SU-DHL-6 (cell line): ENCODE data around the gene ITSN1.

ENCODE experiments used
- H2AFZ ChIP-seq: fragments of 200-600 bp; sonication (generic); 2 replicates; pipeline ENCODE4 v1.6.1; 2014; ENCODE audit warnings: low read depth, mild to moderate bottlenecking, moderate library complexity, mixed read lengths, antibody characterized with exemption, low read length; ENCODE audit not compliant: severe bottlenecking
- H3F3A ChIP-seq: fragments of 200-600 bp; shearing (Covaris generic); 2 replicates; pipeline ENCODE4 v1.6.0; 2016; ENCODE audit warnings: antibody characterized with exemption, mild to moderate bottlenecking; ENCODE audit not compliant: insufficient read depth
- H3K27ac ChIP-seq: fragments of 200-600 bp; sonication (generic); 2 replicates; pipeline ENCODE4 v1.5.1; 2016; ENCODE audit warnings: low read depth, mild to moderate bottlenecking, low read length, moderate library complexity, mixed read lengths
- H3K27me3 ChIP-seq: fragments of 200-600 bp; sonication (generic), shearing (Covaris generic); 2 replicates; pipeline ENCODE4 v1.6.0; 2014; ENCODE audit warnings: mild to moderate bottlenecking, low read length
- H3K36me3 ChIP-seq: fragments of 200-600 bp; sonication (generic); 2 replicates; pipeline ENCODE4 v1.6.1; 2014; ENCODE audit warnings: mild to moderate bottlenecking, low read length, mixed read lengths
- H3K4me2 ChIP-seq: fragments of 300-600, 200-600 bp; shearing (Covaris generic), sonication (generic); 2 replicates; pipeline ENCODE4 v1.6.0; 2014; ENCODE audit warnings: low read length, low read depth, mild to moderate bottlenecking; ENCODE audit not compliant: poor library complexity, severe bottlenecking
- H3K4me3 ChIP-seq: fragments of 200-600 bp; sonication (generic); 2 replicates; pipeline ENCODE4 v1.5.1; 2014; ENCODE audit warnings: antibody characterized with exemption, low read length, mild to moderate bottlenecking, mixed read lengths; ENCODE audit not compliant: insufficient read depth, poor library complexity, severe bottlenecking
- H3K79me2 ChIP-seq: fragments of 200-600 bp; sonication (generic); 2 replicates; pipeline ENCODE4 v1.6.1; 2014; ENCODE audit warnings: mild to moderate bottlenecking, low read length, moderate library complexity; ENCODE audit not compliant: insufficient read depth
- H3K9ac ChIP-seq: fragments of 200-600 bp; sonication (generic); 2 replicates; pipeline ENCODE4 v1.7.0; 2014; ENCODE audit warnings: mild to moderate bottlenecking, low read length
- H3K9me2 ChIP-seq: fragments of 200-600 bp; sonication (generic); replicated peaks from 2 replicates; pipeline ENCODE4 v1.6.1; 2014; ENCODE audit warnings: low read length; ENCODE audit not compliant: insufficient read depth
- H3K9me3 ChIP-seq: fragments of 200-600 bp; sonication (generic); 2 replicates; pipeline ENCODE4 v1.6.1; 2014; ENCODE audit warnings: low read length, mixed read lengths; ENCODE audit not compliant: insufficient read depth
- H4K20me1 ChIP-seq: fragments of 200-600 bp; sonication (generic); 2 replicates; pipeline ENCODE4 v1.6.1; 2014; ENCODE audit warnings: low read depth, mild to moderate bottlenecking, antibody characterized with exemption, low read length, moderate library complexity, mixed read lengths
- EZH2phosphoT487 ChIP-seq: fragments of 200-600 bp; sonication (generic), shearing (Covaris generic); conservative IDR thresholded peaks from 2 replicates; pipeline ENCODE4 v1.6.1; 2018; ENCODE audit warnings: mild to moderate bottlenecking, antibody characterized with exemption, low read length, moderate library complexity, mixed read lengths
- TF ChIP-seq, protein P1 (sequence below): fragments of 200-600 bp; sonication (generic); IDR thresholded peaks from one replicate; pipeline ENCODE4 v1.5.1; 2017; ENCODE audit warnings: antibody characterized with exemption, mild to moderate bottlenecking, low read length, moderate library complexity; ENCODE audit not compliant: insufficient read depth, poor library complexity, severe bottlenecking

ITSN1 gene

GRCh38 chr21:33668620-33669019 lies 26.3 kb downstream of the ITSN1 start:
- H3K4me2 ChIP-seq = no peak overlapping the region
- no peaks in the 10 kb centered on the region for H3K9me2 ChIP-seq
- no peak overlapping the region for H3K27ac ChIP-seq
- H3K9ac ChIP-seq = no peak overlapping the region
- no peaks in the 10 kb centered on the region for H3K79me2 ChIP-seq
- no peaks in the 10 kb centered on the region for H3F3A ChIP-seq
- no peaks in the 10 kb centered on the region for H3K9me3 ChIP-seq
- H4K20me1 ChIP-seq = no peaks in the 10 kb centered on the region
- no peak for TF ChIP-seq EZH2phosphoT487
- TF ChIP-seq, protein P1, sequence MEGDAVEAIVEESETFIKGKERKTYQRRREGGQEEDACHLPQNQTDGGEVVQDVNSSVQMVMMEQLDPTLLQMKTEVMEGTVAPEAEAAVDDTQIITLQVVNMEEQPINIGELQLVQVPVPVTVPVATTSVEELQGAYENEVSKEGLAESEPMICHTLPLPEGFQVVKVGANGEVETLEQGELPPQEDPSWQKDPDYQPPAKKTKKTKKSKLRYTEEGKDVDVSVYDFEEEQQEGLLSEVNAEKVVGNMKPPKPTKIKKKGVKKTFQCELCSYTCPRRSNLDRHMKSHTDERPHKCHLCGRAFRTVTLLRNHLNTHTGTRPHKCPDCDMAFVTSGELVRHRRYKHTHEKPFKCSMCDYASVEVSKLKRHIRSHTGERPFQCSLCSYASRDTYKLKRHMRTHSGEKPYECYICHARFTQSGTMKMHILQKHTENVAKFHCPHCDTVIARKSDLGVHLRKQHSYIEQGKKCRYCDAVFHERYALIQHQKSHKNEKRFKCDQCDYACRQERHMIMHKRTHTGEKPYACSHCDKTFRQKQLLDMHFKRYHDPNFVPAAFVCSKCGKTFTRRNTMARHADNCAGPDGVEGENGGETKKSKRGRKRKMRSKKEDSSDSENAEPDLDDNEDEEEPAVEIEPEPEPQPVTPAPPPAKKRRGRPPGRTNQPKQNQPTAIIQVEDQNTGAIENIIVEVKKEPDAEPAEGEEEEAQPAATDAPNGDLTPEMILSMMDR = no peak
- H2AFZ ChIP-seq = no peak overlapping the region
- H3K27me3 ChIP-seq = no peaks in the 10 kb centered on the region
- H3K4me3 ChIP-seq = no peak overlapping the region
- no peaks in the 10 kb centered on the region for H3K36me3 ChIP-seq

DNA sequence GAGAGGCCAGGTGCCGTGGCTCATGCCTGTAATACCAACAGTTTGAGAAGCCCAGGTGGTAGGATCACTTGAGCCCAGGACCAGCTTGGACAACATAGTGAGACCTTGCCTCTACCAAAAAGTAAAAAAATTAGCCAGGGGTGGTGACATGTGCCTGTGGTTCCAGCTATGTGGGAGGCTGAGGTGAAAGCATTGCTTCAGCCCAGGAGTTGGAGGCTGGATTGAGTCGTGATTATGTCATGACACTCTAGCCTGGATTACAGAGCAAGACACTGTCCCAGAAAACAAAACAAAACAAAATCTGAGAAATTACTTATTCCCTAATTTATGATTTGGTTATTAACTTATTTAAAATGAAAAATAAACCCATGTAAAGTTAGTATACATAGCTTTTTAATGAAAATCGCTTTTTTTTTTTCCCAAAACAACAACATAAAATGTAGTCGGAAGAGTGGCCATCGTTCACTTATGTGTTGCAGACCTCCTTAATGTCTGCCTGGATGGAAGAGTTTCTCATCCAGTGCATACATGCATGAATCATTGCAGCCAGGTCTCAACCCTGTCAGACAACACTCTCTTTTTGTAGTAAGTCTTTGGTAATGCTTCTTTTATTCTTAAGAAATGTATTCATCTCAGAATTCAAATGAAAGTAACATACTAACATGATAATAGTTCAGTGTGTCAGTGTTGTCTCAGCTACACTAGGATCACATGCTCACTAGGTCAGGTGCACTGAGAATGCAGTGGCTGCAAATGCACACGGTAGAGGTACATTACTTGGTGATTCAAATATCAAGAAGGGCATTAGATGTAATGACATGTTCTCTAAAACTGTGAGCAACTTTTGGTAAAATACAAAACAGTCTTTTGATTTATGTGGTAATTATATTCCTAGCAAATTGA lies 28.0 kb downstream of the ITSN1 start:
- Histone ChIP-seq H4K20me1 (no peaks in the 10 kb centered on the region), H3K36me3 (no peaks in the 10 kb centered on the region), H3K4me3 (no peak overlapping the region)

GRCh38 chr21:33673473-33673872 lies 31.2 kb downstream of the ITSN1 start:
- no peaks in the 10 kb centered on the region for H3K9me2 ChIP-seq
- no peaks in the 10 kb centered on the region for H3K36me3 ChIP-seq
- H3K4me2 ChIP-seq = no peak overlapping the region
- H3F3A ChIP-seq = no peaks in the 10 kb centered on the region
- H3K79me2 ChIP-seq = no peaks in the 10 kb centered on the region
- H3K9me3 ChIP-seq = no peaks in the 10 kb centered on the region
- no peak overlapping the region for H2AFZ ChIP-seq
- H3K4me3 ChIP-seq = no peak overlapping the region
- TF ChIP-seq EZH2phosphoT487 = no peak
- TF ChIP-seq, protein P1 = no peak
- peaks cover 4% of the 10 kb centered on the region; the same call in 1 of the 2 replicates for H4K20me1 ChIP-seq
- H3K9ac ChIP-seq = no peak overlapping the region
- no peaks in the 10 kb centered on the region for H3K27me3 ChIP-seq
- H3K27ac ChIP-seq = no peak overlapping the region

More for the DNA sequence above, 28.0 kb downstream of the ITSN1 start:
- H3K4me2 ChIP-seq = no peak overlapping the region
- H3K79me2 ChIP-seq = no peaks in the 10 kb centered on the region
- no peak overlapping the region for H2AFZ ChIP-seq
- TF ChIP-seq EZH2phosphoT487 = no peak
- TF ChIP-seq, protein P1 = no peak
- no peaks in the 10 kb centered on the region for H3K27me3 ChIP-seq
- H3F3A ChIP-seq = no peaks in the 10 kb centered on the region
- H3K27ac ChIP-seq = no peak overlapping the region
- H3K9ac ChIP-seq = no peak overlapping the region
- H3K9me2 ChIP-seq = no peaks in the 10 kb centered on the region
- H3K9me3 ChIP-seq = no peaks in the 10 kb centered on the region
